ENCODE data around the gene SLC6A11.

SLC6A11 gene

DNA sequence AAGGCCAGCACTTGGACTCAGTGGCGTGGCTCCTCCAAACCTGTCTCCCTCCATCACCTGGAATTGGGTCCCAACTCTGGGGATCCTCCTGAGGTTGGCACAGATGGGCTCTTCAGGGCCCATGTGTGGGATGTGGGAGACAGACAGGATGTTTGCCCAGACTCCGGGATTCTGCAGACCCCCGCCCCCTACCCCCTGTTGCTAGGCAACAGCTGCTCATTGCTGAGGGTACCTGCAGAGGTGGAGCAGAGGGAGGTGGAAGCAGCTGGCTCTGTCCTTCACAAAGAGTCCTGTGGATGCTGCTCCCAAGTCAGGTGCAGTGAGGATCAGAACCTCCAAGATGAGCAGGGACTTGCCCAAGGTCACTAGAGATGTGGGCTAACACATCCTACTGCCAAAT, 136.5 kb downstream of the SLC6A11 start:
- no peak for DNase-seq (ENCODE audit: low spot score)
- TF ChIP-seq, protein P1, sequence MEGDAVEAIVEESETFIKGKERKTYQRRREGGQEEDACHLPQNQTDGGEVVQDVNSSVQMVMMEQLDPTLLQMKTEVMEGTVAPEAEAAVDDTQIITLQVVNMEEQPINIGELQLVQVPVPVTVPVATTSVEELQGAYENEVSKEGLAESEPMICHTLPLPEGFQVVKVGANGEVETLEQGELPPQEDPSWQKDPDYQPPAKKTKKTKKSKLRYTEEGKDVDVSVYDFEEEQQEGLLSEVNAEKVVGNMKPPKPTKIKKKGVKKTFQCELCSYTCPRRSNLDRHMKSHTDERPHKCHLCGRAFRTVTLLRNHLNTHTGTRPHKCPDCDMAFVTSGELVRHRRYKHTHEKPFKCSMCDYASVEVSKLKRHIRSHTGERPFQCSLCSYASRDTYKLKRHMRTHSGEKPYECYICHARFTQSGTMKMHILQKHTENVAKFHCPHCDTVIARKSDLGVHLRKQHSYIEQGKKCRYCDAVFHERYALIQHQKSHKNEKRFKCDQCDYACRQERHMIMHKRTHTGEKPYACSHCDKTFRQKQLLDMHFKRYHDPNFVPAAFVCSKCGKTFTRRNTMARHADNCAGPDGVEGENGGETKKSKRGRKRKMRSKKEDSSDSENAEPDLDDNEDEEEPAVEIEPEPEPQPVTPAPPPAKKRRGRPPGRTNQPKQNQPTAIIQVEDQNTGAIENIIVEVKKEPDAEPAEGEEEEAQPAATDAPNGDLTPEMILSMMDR (IDR thresholded peaks at IDR 0.05; ENCODE audit: extremely low read depth, missing control alignments), result no peak

DNA sequence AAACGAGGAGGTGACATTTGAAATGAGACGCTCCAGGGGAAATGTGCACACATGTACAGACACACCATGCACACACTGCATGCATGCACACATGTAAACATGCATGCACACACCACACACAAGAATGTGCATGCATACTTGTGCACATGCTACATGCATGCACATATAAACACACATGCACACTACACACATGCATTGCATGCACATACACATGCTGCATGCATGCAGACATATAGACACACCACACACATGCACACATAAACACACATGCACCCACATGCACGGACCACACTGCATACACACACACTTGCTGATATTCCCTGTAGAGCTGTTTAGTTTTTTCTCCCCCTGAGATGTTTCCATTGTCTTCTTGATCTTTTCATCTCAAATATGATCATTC, 138.7 kb downstream of the SLC6A11 start:
- TF ChIP-seq, protein P1 (IDR thresholded peaks at IDR 0.05; ENCODE audit: extremely low read depth, missing control alignments), result no peak
- no peak for DNase-seq (ENCODE audit: low spot score)

DNA sequence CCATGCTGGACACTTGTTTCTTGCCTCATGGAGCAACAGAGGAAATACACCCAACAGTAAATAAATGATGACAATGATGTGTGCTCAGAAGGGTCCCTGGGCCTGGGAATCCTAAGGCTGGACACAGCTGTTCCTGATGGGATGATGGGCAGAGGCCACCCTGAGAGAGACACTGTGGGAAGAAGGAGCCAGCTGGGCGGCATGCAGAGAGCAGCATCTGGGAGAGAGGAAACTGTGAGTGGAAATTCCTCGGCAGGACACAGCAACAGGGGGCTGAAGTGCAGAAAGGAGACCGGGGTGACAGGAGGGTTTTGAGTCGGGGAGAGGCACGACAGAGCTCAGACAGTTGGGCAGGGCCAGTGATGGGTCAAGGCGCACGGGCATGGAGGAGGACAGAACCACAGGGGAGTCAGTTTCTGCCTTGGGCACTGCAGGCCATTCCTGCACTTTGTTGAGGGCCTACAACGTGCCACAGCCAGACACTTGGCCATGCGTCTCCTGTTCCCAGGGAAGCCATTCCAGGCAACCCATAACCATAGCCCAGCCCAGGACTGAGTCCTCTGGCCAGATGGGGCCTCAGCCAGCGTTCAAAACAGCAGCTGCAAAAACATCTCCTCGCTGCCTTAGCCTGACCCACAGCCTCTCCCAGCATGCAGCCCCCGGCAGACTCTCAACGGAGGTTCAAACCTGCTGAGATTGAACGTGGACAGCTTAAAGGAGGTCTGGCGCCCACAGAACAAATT, 139.9 kb downstream of the SLC6A11 start:
- TF ChIP-seq, protein P1 (IDR thresholded peaks at IDR 0.05; ENCODE audit: extremely low read depth, missing control alignments), result no peak
- DNase-seq (ENCODE audit: low spot score), result no peak

DNA sequence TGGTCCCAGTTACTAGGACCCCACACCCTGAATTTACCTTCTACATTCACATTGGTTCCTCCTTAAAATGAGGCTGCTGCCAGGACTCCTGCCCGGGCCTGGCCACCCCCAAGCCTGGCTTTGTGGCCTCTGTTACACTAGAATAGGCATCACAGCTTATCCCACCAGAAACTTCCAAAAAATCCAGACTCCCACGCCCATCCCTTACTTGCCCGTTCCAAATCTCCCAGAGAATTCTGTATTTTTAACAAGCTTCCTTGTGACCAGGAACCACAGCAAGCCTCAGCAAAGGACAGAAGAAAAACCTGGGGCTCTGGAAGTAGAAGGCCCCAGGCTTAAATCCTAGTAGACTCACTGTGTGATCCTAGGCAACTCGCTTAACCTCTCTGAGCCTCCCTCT, 140.5 kb downstream of the SLC6A11 start:
- TF ChIP-seq, protein P1 (IDR thresholded peaks at IDR 0.05; ENCODE audit: extremely low read depth, missing control alignments), result no peak
- DNase-seq (ENCODE audit: low spot score), result no peak

DNA sequence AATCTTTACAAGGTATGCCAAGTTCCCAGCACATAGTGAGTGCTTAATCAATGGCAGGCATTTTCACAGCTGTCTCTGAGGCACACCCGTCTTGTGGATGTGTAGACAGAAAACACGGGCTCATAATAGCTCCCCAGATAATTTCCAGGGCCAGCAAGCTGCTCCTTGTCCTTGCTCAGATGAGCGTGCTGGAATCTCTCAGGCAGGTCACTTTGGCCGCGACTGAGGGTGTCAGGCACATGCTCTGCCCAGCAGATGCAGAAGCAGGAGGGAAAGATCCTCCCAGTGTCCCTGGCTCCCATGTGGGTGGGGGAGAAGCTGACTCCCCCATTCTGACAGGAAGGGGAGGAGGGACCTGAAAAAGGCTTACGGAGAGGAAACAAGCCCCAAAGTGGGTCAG, 141.0 kb downstream of the SLC6A11 start:
- no peak for DNase-seq (ENCODE audit: low spot score)
- TF ChIP-seq, protein P1 (IDR thresholded peaks at IDR 0.05; ENCODE audit: extremely low read depth, missing control alignments), result no peak

DNA sequence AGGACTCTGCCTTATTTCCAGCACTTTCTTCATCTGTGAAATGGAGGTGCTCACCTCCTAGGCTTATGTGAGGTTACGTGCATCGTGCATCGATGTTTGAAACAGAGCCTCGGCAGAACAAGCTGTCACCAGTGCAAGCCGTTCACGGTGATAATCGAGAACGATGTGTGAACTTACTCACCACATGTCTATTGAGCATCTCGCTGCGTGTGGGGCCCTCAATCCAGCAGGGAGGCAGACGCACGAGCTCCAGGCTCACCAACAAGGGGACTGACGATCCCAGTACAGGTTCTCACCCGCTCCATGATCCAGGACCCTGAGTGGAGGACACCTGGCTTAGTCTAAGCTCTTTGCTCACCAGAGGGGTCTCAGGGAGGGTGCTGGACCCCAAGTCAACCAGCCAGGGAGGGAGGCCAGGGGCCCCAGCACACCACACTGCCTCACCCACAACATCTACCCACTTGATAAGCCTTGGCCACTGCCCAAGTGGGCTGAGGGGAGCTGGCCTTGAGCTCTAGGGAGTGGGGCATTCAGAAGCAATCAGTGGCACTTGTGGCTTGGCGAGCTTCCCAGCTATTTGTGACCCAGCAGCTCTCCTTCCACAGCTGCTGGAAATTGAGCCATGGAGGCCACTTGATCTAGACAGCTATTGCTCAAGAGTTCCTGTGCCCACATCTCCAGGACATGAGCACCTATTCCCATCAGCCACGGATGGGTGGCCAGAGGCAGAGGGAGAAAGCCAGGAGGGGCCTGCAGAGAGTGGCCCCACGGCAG, 142.1 kb downstream of the SLC6A11 start:
- TF ChIP-seq, protein P1 (IDR thresholded peaks at IDR 0.05; ENCODE audit: extremely low read depth, missing control alignments), result no peak
- DNase-seq (ENCODE audit: low spot score), result no peak

DNA sequence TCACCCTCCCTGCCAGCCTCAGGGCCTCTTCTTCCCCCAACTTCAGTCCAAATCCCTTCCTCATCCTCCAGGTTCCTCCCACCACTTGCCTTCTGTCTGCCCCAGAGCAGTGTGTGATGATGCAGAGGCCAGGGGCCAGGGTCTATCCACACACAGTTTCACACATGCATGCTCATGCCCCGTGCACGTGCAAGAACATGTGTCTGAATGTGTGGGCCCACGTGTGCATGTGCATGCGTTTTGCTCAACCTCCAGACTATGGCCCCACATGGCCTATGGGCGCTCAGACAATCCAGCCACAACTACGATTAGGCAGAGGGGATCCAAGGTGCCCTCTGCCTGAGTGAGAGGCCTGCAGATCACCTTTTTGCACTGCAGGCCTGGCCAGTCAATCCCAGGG, 144.2 kb downstream of the SLC6A11 start:
- TF ChIP-seq, protein P1 (IDR thresholded peaks at IDR 0.05; ENCODE audit: extremely low read depth, missing control alignments), result no peak
- DNase-seq (ENCODE audit: low spot score), result no peak
